Middle frontal gyrus (tissue), 1 donor: Measurements from ENCODE around the gene KCNJ10.

ENCODE experiments used
- DNase-seq: peaks from one replicate; pipeline ENCODE4 v3.0.0-alpha.2; 2015; ENCODE audit warnings: low spot score; ENCODE audit errors: extremely low spot score

Gene KCNJ10

GRCh38 chr1:160025314-160025713 is 44.6 kb downstream of the KCNJ10 start:
- DNase-seq = no peak

GRCh38 chr1:160024195-160024905 is 45.6 kb downstream of the KCNJ10 start:
- DNase-seq = no peak

GRCh38 chr1:160022330-160023310 is 47.3 kb downstream of the KCNJ10 start:
- no peak for DNase-seq

- no peak for DNase-seq
Observed at GRCh38 chr1:160021376-160022074, 48.4 kb downstream of the KCNJ10 start.

- DNase-seq = no peak
Observed at GRCh38 chr1:160020196-160020595, 49.8 kb downstream of the KCNJ10 start.

- no peak for DNase-seq
Observed at GRCh38 chr1:160018900-160019299, 51.1 kb downstream of the KCNJ10 start.

- no peak for DNase-seq
Observed at GRCh38 chr1:160018347-160018746, 51.6 kb downstream of the KCNJ10 start.

GRCh38 chr1:160017592-160017991 is 52.4 kb downstream of the KCNJ10 start:
- DNase-seq = no peak

- DNase-seq = no peak
Observed at GRCh38 chr1:160011781-160012180, 58.2 kb downstream of the KCNJ10 start.

- no peak for DNase-seq
Observed at GRCh38 chr1:160009801-160010200, 60.2 kb downstream of the KCNJ10 start.

- no peak for DNase-seq
Observed at GRCh38 chr1:160009081-160009480, 60.9 kb downstream of the KCNJ10 start.

- no peak for DNase-seq
Observed at GRCh38 chr1:160007577-160008200, 62.3 kb downstream of the KCNJ10 start.

- DNase-seq = no peak
Observed at GRCh38 chr1:160006312-160006940, 63.5 kb downstream of the KCNJ10 start.

GRCh38 chr1:160005070-160005469 is 64.9 kb downstream of the KCNJ10 start:
- DNase-seq = no peak

- no peak for DNase-seq
Observed at GRCh38 chr1:160004425-160004824, 65.5 kb downstream of the KCNJ10 start.

- DNase-seq = no peak
Observed at GRCh38 chr1:160004001-160004400, 66.0 kb downstream of the KCNJ10 start.

- DNase-seq = no peak
Observed at GRCh38 chr1:160001440-160001839, 68.5 kb downstream of the KCNJ10 start.

- no peak for DNase-seq
Observed at GRCh38 chr1:159999204-159999603, 70.8 kb downstream of the KCNJ10 start.

GRCh38 chr1:159996653-159997052 is 73.3 kb downstream of the KCNJ10 start:
- no peak for DNase-seq

GRCh38 chr1:159994896-159995295 is 75.1 kb downstream of the KCNJ10 start:
- no peak for DNase-seq

- no peak for DNase-seq
Observed at GRCh38 chr1:159993911-159994310, 76.0 kb downstream of the KCNJ10 start.
